Spleen (tissue), 11 donors: ENCODE data around the gene TMEM217. TPM values are rescaled to one million over a fixed set of nuclear protein-coding genes. Genes with fewer than 3 reads are reported as not detected.

ENCODE experiments used
- DNase-seq: peaks from one replicate; pipeline ENCODE4 v3.0.0-alpha.2; 2020
- H3K27ac ChIP-seq, 8 donors: fragments of 200-600 bp; sonication (generic) in 7 of 8; 1 replicate in 4 of 8; 2 replicates in 4 of 8; pipeline versions ENCODE4 v1.5.0 to v1.8.0; 2016 to 2021; ENCODE audit warnings: inconsistent platforms in 4 of 8, mild to moderate bottlenecking in 4 of 8, moderate library complexity in 1 of 8
- H3K27me3 ChIP-seq, 7 donors: fragments of 200-600 bp; sonication (generic) in 6 of 7; replicated peaks in 1 of 7; 1 replicate in 4 of 7; 2 replicates in 3 of 7; pipeline versions ENCODE4 v1.5.0 to v1.8.0; 2016 to 2021; ENCODE audit warnings: inconsistent platforms in 3 of 7, mild to moderate bottlenecking in 1 of 7
- H3K36me3 ChIP-seq, 6 donors: fragments of 200-600 bp; sonication (generic) in 5 of 6; 1 replicate in 4 of 6; 2 replicates in 2 of 6; pipeline versions ENCODE4 v1.5.0 to v1.8.0; 2016 to 2021; ENCODE audit warnings: inconsistent platforms in 2 of 6
- H3K4me1 ChIP-seq, 6 donors: fragments of 200-600 bp; sonication (generic) in 5 of 6; 1 replicate in 3 of 6; 2 replicates in 3 of 6; pipeline versions ENCODE4 v1.5.0 to v1.8.0; 2016 to 2021; ENCODE audit warnings: inconsistent platforms in 3 of 6
- H3K4me3 ChIP-seq, 8 donors: fragments of 200-600 bp; sonication (generic) in 7 of 8; 1 replicate in 4 of 8; 2 replicates in 4 of 8; pipeline versions ENCODE4 v1.5.0 to v1.8.0; 2016 to 2021; ENCODE audit warnings: inconsistent platforms in 4 of 8, mild to moderate bottlenecking in 4 of 8, moderate library complexity in 2 of 8
- H3K9me3 ChIP-seq, 8 donors: fragments of 200-600 bp; sonication (generic) in 7 of 8; 1 replicate in 4 of 8; 2 replicates in 4 of 8; pipeline versions ENCODE4 v1.5.0 to v1.8.0; 2016 to 2021; ENCODE audit warnings: inconsistent platforms in 4 of 8
- POLR2A ChIP-seq, 3 donors: fragments of 450-650 bp; IDR thresholded peaks; one replicate each; pipeline ENCODE4 v1.5.1; 2017; ENCODE audit warnings: antibody characterized with exemption in 3 of 3, mild to moderate bottlenecking in 1 of 3
- POLR2AphosphoS5 ChIP-seq, 3 donors: sonication (generic); formaldehyde crosslinking; IDR thresholded peaks; one replicate each; pipeline ENCODE4 v1.5.1; 2017; ENCODE audit warnings: antibody characterized with exemption in 3 of 3
- WGBS, 5 donors: extraction: QIAGEN DNeasy Blood & Tissue Kit in 3 of 5; methylation state at CpG; one replicate each; pipeline versions ENCODE4 v1.1.5 to v1.1.7; 2013 to 2018; 5-methylcytosine and 5-hydroxymethylcytosine counted together
- intact Hi-C: fragments of 100-400 bp; cut with DNase I; formaldehyde crosslinking; loops from one replicate; pipeline ENCODE4 v1.15.0; 2023; ENCODE audit warnings: low total_unique reads
- polyA plus RNA-seq, 3 donors: library from polyadenylated mRNA; stranded (reverse); fragments of 200-250 nt; gene quantifications; one replicate each; pipeline ENCODE4 v1.2.1, GENCODE V29; 2013
- total RNA-seq, 7 donors: library from RNA; depleted of rRNA in 3 of 7; stranded (reverse); fragments of >200 nt in 3 of 7; fragmentation: NEBNext Ultra II Directional in 4 of 7; extraction: Animal tissue kit (Norgen Biotek cat#: 25700) in 4 of 7; gene quantifications; one replicate each; pipeline versions ENCODE4 v1.1.0 to v1.2.1, GENCODE V29; 2016 to 2021
- TF ChIP-seq, protein P1 (sequence below), 11 experiments: fragments of 200-600 bp in 7 of 11; fragments of 450-650 bp in 4 of 11; sonication (generic) in 4 of 11; IDR thresholded peaks in 8 of 11; conservative IDR thresholded peaks in 3 of 11; 1 replicate in 7 of 11; 2 replicates in 4 of 11; pipeline versions ENCODE4 v1.4.0 to v1.8.0; 2016 to 2021; ENCODE audit warnings: antibody characterized with exemption in 11 of 11, inconsistent platforms in 4 of 11, mild to moderate bottlenecking in 1 of 11
- donor health status: healthy with polysubstance abuse.
- donor health status: DM: no; HTN: no; CAD: no; lungs with moderate emphysema.
- donor health status: DM: no; HTN: no; CAD: no.
- donor health status: Bipolar disorder and iron deficiency.
- donor health status: healthy.
- donor health status: DM: no; HTN: no; CAD: no.
- donor health status: DM: yes; HTN: yes; CAD: no.

The TMEM217 gene
- total and polyA plus RNA-seq, 10 donors: 0.32 to 2.3 (median 0.83) TPM; not detected in 2

DNA sequence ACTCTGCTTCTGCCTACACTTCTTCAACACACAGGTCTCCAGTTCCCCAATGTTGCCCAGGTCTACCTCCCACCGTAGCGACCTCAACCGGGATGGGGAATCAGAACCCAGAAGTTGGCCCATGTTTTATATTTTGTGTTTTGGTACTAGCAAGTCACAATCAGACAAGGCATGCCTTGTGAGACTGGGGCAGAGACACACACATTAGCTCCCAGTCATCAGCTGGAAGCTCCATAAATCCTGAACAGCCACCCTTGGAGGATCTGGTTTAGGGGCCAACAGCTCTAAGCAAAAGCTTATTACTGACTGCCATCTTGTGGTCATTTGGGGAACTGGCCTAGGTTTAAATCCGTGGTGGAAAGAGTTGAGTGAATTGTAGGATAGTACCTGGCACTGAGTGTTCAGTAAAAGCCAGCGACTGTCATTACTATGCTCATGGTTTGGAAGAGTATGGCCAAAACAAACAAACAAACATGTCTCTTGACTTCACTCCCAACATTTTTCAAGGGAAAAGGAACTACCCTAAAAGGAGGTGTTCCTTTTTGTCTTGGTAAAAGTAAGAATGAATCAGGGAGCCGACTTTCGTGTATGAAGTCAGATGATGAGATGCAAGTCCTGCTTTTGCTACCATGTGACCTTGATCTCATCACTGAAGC lies 47.5 kb downstream of the TMEM217 start:
- Histone ChIP-seq H3K4me3 (no peak overlapping the region), H3K36me3 (no peaks in the 10 kb centered on the region), H3K27me3 (no peaks in the 10 kb centered on the region), H3K9me3 (no peaks in the 10 kb centered on the region), H3K4me1 (peaks cover 0 to 55% (median 27%) of the 10 kb centered on the region in 6 donors), H3K27ac (peak overlapping the region in 4 of 8 donors; percentile 30 to 70 (median 62))
- no peak for DNase-seq
- WGBS, 5 donors: 52 to 68% (median 60%) methylated on average over 7 of the region's 7 CpGs
- intact Hi-C loops: loop anchor here (10.0 kb wide), 2 partner anchors 326 to 446 kb away; partner anchors contain the start of gene C6orf89
- TF ChIP-seq POLR2AphosphoS5 (IDR thresholded peaks at IDR 0.05) (no peak), POLR2A (IDR thresholded peaks at IDR 0.05) (no peak)
- TF ChIP-seq, protein P1, sequence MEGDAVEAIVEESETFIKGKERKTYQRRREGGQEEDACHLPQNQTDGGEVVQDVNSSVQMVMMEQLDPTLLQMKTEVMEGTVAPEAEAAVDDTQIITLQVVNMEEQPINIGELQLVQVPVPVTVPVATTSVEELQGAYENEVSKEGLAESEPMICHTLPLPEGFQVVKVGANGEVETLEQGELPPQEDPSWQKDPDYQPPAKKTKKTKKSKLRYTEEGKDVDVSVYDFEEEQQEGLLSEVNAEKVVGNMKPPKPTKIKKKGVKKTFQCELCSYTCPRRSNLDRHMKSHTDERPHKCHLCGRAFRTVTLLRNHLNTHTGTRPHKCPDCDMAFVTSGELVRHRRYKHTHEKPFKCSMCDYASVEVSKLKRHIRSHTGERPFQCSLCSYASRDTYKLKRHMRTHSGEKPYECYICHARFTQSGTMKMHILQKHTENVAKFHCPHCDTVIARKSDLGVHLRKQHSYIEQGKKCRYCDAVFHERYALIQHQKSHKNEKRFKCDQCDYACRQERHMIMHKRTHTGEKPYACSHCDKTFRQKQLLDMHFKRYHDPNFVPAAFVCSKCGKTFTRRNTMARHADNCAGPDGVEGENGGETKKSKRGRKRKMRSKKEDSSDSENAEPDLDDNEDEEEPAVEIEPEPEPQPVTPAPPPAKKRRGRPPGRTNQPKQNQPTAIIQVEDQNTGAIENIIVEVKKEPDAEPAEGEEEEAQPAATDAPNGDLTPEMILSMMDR (IDR thresholded peaks at IDR 0.05 in 8 of 11, conservative IDR thresholded peaks at IDR 0.05 in 3 of 11): peak; percentile 80 to 99 (median 94)

DNA sequence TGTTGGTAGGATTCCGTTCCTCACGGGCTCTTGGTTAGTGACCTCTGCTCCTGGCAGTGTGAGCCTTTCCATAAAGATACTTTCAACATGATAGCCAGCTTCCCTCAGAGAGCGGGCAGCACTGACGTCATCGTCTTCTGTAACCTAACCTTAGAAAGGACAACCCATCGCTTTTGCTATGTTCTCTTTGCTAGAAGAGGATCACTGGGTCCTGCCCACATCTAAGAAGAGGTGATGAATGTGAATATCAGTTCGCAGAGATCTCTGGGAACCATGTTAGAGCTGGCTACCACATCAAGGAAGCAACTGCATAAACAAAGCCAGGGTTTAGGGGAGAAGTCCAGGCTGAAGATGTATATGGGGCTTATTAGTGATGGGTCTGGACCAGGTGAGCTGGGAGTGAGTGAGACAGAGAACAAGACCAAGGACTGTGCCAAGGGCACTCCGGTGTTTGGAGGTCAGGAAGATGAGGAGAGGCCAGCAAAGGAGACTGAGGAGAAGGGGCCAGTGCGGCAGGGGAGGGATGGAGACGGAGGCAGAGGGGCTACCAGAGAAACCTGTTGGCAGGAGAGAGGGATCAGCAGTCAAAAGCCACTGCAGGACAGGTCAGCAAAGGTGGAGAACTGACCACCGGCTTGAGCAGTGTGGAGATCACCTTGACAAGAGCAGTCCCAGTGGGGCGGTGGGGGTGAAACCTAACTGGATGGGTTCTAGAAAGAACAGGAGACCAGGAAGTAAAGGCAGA lies 48.3 kb downstream of the TMEM217 start:
- intact Hi-C loops: loop anchor here (2.0 to 10.0 kb wide), 3 partner anchors 191 to 445 kb away; partner anchors contain the start of gene C6orf89
- Histone ChIP-seq H3K27me3 (no peaks in the 10 kb centered on the region), H3K4me1 (peaks cover 0 to 61% (median 29%) of the 10 kb centered on the region in 6 donors), H3K4me3 (no peak overlapping the region), H3K36me3 (no peaks in the 10 kb centered on the region), H3K9me3 (no peaks in the 10 kb centered on the region), H3K27ac (peak overlapping the region in 5 of 8 donors; percentile 19 to 70 (median 62))
- WGBS, 5 donors: 84 to 88% (median 85%) methylated on average over 12 of the region's 12 CpGs
- TF ChIP-seq, protein P1 (IDR thresholded peaks at IDR 0.05 in 8 of 11, conservative IDR thresholded peaks at IDR 0.05 in 3 of 11): peak in 1 of 11 experiments; percentile 6
- TF ChIP-seq POLR2AphosphoS5 (IDR thresholded peaks at IDR 0.05): no peak
- TF ChIP-seq POLR2A (IDR thresholded peaks at IDR 0.05): no peak
- no peak for DNase-seq

DNA sequence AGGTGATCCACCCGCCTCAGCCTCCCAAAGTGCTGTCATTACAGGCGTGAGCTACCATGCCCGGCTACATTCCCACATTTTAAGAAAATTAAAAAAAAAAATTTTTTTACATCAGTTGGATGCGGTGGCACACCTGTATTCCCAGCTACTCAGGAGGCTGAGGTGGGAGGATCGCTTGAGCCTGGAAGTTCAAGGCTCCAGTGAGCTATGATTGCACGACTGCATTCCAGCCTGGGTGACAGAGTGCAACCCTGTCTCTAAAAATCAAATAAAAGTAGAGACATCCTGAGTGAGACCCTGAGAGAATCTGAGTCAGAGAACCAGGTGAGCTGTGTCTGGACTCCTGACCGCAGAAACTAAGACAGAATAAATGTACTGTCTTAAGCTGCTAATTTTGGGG lies 49.2 kb downstream of the TMEM217 start:
- intact Hi-C loops: loop anchor here (2.0 kb wide), 1 partner anchor 190 kb away; no protein-coding TSS in a partner anchor
- Histone ChIP-seq H3K9me3 (no peaks in the 10 kb centered on the region), H3K27me3 (no peaks in the 10 kb centered on the region), H3K27ac (peak overlapping the region in 4 of 8 donors; percentile 30 to 70 (median 62)), H3K4me3 (no peak overlapping the region), H3K4me1 (peaks cover 0 to 61% (median 29%) of the 10 kb centered on the region in 6 donors), H3K36me3 (no peaks in the 10 kb centered on the region)
- TF ChIP-seq, protein P1 (IDR thresholded peaks at IDR 0.05 in 8 of 11, conservative IDR thresholded peaks at IDR 0.05 in 3 of 11): peak in 2 of 11 experiments; percentile 9
- TF ChIP-seq POLR2A (IDR thresholded peaks at IDR 0.05): no peak
- DNase-seq: no peak
- 93 to 97% (median 94%) methylated on average over 7 of the region's 7 CpGs for WGBS, 5 donors
